Thoracic aorta (tissue), 2 donors: ENCODE measurements around the gene ZNF407. TPM values are rescaled to one million over a fixed set of nuclear protein-coding genes. Genes with fewer than 3 reads are reported as not detected.

ENCODE experiments used
- ATAC-seq: fragments of 150-250 bp; one replicate; pipeline ENCODE4 v1.8.0; 2017; ENCODE audit warnings: low read depth; ENCODE audit not compliant: insufficient number of reproducible peaks, low FRiP score
- DNase-seq: peaks from one replicate; pipeline ENCODE4 v3.0.0-alpha.2; 2020; ENCODE audit warnings: low spot score
- H3K27ac ChIP-seq, 2 donors: fragments of 200-600 bp; sonication (generic); 1 replicate in 1 of 2; 2 replicates in 1 of 2; pipeline ENCODE4 v1.5.1; 2016; ENCODE audit warnings: mild to moderate bottlenecking in 2 of 2, moderate library complexity in 2 of 2
- H3K27me3 ChIP-seq: fragments of 200-600 bp; sonication (generic); replicated peaks from 2 replicates; pipeline ENCODE4 v1.6.0; 2016; ENCODE audit warnings: mild to moderate bottlenecking; ENCODE audit not compliant: insufficient read depth
- H3K36me3 ChIP-seq: fragments of 200-600 bp; sonication (generic); one replicate; pipeline ENCODE4 v1.5.1; 2016
- H3K4me1 ChIP-seq, 2 donors: fragments of 200-600 bp; sonication (generic); 1 replicate in 1 of 2; 2 replicates in 1 of 2; pipeline versions ENCODE4 v1.5.1 to v1.6.0; 2016; ENCODE audit warnings: low read depth in 2 of 2, mild to moderate bottlenecking in 1 of 2; ENCODE audit not compliant: control insufficient read depth in 1 of 2
- H3K4me3 ChIP-seq: fragments of 200-600 bp; sonication (generic); 2 replicates; pipeline ENCODE4 v1.5.1; 2016; ENCODE audit warnings: mild to moderate bottlenecking
- H3K9me3 ChIP-seq: fragments of 200-600 bp; sonication (generic); 2 replicates; pipeline ENCODE4 v1.5.1; 2016
- CTCF ChIP-seq: fragments of 200-600 bp; sonication (generic); IDR thresholded peaks from one replicate; pipeline ENCODE4 v1.5.1; 2019; ENCODE audit warnings: antibody characterized with exemption
- total RNA-seq, 2 donors: library from RNA; depleted of rRNA; stranded (reverse); fragments of >200 nt; gene quantifications; one replicate each; pipeline versions ENCODE4 v1.1.0 to v1.2.3, GENCODE V29; 2016

ZNF407 gene
- total RNA-seq, 2 donors from 2014 or later = 18.7 to 26.7 TPM

GRCh38 chr18:74916773-74917393 is 319.2 kb downstream of the ZNF407 start:
- Histone ChIP-seq H3K36me3 (no peaks in the 10 kb centered on the region), H3K4me3 (no peak overlapping the region), H3K9me3 (no peaks in the 10 kb centered on the region), H3K27me3 (no peaks in the 10 kb centered on the region), H3K4me1 (no peaks in the 10 kb centered on the region), H3K27ac (no peak overlapping the region)
- DNase-seq (no peak), ATAC-seq (no peak)
- no peak for TF ChIP-seq CTCF

GRCh38 chr18:74918276-74918790 is 320.7 kb downstream of the ZNF407 start:
- H3K4me1 ChIP-seq = no peaks in the 10 kb centered on the region
- H3K9me3 ChIP-seq = no peaks in the 10 kb centered on the region
- no peak for TF ChIP-seq CTCF
- H3K4me3 ChIP-seq = no peak overlapping the region
- no peaks in the 10 kb centered on the region for H3K27me3 ChIP-seq
- H3K36me3 ChIP-seq = no peaks in the 10 kb centered on the region
- H3K27ac ChIP-seq = no peak overlapping the region
- ATAC-seq (no peak), DNase-seq (no peak)

DNA sequence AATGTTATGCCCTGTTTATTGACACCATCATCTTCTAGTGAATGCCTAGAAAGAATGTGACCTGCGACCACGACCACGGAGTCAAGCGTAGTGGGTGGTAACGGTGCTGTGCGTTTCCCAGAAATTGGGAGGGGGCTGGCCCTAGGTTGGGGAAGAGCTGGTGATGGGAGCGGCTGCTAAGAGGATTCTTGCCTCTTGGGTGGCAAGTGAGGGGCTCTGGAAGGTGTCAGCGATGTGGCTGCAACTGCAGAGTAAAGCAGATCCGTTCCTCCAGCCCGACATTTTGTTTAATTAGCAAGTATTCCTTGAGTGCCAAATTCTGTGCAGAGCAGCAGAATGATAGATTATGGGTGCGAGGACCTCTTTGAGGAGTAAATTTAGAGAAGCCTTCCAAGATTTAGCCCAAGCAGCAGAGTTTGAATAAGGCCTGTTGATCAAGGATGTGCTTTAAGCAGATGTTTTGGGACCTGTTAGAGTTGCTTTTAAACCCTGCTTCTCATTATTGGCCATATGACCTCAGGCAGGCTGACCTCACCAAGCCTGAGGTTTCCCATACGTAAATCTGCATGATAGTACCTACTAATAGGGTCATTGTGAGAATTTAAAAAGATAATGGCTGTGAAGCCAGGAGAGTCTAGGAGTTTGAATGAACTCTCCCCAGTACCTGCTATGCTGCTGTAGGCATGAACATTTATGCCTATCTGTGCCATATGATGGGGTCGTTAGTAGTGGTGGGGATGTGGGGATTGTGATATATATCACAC is 323.6 kb downstream of the ZNF407 start:
- H3K27ac ChIP-seq = no peak overlapping the region
- ATAC-seq = no peak
- H3K9me3 ChIP-seq = no peaks in the 10 kb centered on the region
- H3K27me3 ChIP-seq = no peaks in the 10 kb centered on the region
- no peaks in the 10 kb centered on the region for H3K36me3 ChIP-seq
- no peak overlapping the region for H3K4me3 ChIP-seq
- DNase-seq = no peak
- no peak for TF ChIP-seq CTCF
- H3K4me1 ChIP-seq = no peaks in the 10 kb centered on the region

DNA sequence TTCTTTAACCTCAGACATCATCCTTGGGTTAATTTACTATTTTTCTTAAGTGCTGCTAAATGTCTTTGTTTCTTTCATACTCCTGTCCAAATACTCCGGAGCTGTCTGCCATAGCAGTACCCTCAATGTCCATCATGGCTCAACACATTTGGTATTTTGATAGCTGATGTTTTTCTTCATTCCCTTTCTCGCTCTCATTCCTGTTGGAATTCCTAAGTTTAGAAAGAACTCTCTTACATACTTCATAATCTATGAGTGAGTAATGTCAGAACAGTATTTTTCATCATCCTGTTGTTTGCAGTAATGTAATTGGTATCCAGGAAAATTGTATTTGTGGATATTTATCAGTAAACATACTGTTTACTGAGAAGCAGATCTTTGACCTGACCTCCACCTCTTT is 328.4 kb downstream of the ZNF407 start:
- no peaks in the 10 kb centered on the region for H3K27me3 ChIP-seq
- no peaks in the 10 kb centered on the region for H3K4me1 ChIP-seq
- H3K4me3 ChIP-seq = no peak overlapping the region
- no peak for ATAC-seq
- H3K36me3 ChIP-seq = no peaks in the 10 kb centered on the region
- H3K9me3 ChIP-seq = no peaks in the 10 kb centered on the region
- no peak for TF ChIP-seq CTCF
- H3K27ac ChIP-seq = no peak overlapping the region
- DNase-seq = no peak

GRCh38 chr18:74928194-74928968 is 330.7 kb downstream of the ZNF407 start:
- H3K4me3 ChIP-seq = no peak overlapping the region
- no peaks in the 10 kb centered on the region for H3K4me1 ChIP-seq
- TF ChIP-seq CTCF = no peak
- DNase-seq (no peak), ATAC-seq (no peak)
- H3K9me3 ChIP-seq = no peaks in the 10 kb centered on the region
- no peaks in the 10 kb centered on the region for H3K27me3 ChIP-seq
- H3K36me3 ChIP-seq = no peaks in the 10 kb centered on the region
- no peak overlapping the region for H3K27ac ChIP-seq
